ENCODE data around the gene CLTB.
A peak's percentile ranks its signal among the peaks of the same experiment; 100 is the strongest.

DNA sequence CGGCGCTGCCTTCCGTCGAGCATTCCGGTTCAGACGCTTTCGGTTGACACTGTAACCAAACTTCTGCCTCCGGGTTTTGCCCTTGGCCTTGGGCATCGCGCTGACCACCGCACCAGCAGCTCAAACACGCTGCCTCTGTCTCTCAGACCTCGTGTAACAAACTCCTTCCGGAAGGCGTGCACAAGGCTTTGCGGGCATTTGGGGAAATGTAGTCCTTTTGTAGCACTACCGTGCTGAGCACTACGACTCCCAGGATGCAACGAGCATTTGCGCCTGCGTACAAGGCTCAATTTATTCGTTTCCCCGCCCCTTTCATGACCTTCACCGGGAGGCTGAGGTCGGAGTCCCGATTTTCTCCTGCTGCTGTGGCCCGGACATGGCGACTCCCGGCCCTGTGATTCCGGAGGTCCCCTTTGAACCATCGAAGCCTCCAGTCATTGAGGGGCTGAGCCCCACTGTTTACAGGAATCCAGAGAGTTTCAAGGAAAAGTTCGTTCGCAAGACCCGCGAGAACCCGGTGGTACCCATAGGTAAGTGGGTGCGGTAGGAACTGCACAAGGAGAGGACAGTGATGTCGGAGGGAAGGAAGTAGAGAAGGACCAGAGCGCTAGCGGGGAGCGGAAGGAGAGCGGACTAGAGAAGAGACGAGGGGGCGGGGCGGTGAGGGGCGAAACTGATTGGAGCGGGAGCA, 27.8 kb downstream of the CLTB start, which contains the start of the genes HIGD2A and NOP16:
- TF ChIP-seq, protein P1, sequence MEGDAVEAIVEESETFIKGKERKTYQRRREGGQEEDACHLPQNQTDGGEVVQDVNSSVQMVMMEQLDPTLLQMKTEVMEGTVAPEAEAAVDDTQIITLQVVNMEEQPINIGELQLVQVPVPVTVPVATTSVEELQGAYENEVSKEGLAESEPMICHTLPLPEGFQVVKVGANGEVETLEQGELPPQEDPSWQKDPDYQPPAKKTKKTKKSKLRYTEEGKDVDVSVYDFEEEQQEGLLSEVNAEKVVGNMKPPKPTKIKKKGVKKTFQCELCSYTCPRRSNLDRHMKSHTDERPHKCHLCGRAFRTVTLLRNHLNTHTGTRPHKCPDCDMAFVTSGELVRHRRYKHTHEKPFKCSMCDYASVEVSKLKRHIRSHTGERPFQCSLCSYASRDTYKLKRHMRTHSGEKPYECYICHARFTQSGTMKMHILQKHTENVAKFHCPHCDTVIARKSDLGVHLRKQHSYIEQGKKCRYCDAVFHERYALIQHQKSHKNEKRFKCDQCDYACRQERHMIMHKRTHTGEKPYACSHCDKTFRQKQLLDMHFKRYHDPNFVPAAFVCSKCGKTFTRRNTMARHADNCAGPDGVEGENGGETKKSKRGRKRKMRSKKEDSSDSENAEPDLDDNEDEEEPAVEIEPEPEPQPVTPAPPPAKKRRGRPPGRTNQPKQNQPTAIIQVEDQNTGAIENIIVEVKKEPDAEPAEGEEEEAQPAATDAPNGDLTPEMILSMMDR (IDR thresholded peaks at IDR 0.05; ENCODE audit: low read depth, low read length) = no peak
- TF ChIP-seq, protein P2, sequence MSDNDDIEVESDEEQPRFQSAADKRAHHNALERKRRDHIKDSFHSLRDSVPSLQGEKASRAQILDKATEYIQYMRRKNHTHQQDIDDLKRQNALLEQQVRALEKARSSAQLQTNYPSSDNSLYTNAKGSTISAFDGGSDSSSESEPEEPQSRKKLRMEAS (IDR thresholded peaks at IDR 0.05; ENCODE audit: low read depth, low read length) = peak; percentile 100
- TF ChIP-seq POLR2A (IDR thresholded peaks at IDR 0.05; ENCODE audit: extremely low read depth, insufficient read length) = peak; percentile 83
- peak; percentile 100 for TF ChIP-seq MYC (IDR thresholded peaks at IDR 0.05; ENCODE audit: low read depth, low read length)

All from NB4 (cell line).